Measurements from ENCODE around the gene ADGRB2.

ADGRB2 gene

DNA sequence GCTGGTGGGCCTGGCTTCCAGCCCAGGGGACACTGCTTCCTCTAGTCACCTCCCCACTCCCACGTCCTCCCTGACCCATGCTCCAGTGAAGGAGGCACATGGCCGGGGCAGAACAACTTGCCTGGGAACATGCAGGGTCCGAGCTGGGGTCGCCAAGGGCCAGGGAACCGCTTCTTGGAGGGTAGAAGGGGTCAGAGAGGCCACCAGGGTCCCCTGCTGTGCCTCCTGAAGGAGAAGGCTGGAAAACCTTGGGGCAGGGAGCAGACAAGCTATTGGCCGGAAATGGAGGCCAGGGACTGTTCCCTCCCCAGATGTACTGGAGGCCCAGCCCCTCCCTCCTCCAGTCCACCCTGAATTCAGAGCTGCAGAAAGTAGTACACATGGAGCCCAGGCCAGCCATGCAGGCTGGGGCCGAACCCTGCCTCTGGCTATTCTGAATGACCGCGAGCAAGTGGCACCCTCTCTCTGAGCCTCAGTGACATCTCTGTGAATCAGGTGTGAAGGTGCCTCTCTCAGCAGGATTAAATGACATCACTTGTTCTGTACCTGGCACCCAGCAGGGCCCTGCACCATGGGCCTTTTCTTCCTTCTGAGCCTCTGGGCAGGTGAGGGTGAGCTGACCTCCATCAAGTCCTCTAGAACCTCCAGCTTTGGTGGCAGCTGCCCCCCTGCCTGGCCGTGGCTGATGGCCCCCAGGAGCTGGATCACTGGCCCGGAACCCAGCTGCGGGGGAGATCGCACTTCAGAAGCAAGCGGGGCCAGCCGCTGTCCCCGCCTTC, 35.9 kb upstream of the ADGRB2 start:
- H3K23ac ChIP-seq (ENCODE audit: low read length) = no peak overlapping the region
- no peak overlapping the region for H3K27ac ChIP-seq (ENCODE audit: low read depth, low read length)
- no peak overlapping the region for H3K4me3 ChIP-seq (ENCODE audit: low read length)
- H3K4me2 ChIP-seq (ENCODE audit: low read length) = no peak overlapping the region
- H3K18ac ChIP-seq (ENCODE audit: low read length) = no peak overlapping the region
- DNase-seq = no peak
- no peak overlapping the region for H4K8ac ChIP-seq (ENCODE audit: low read depth, low read length)
- H2BK5ac ChIP-seq (ENCODE audit: low read length) = no peak overlapping the region
- peaks cover 2% of the 10 kb centered on the region for H3K4me1 ChIP-seq (ENCODE audit: control insufficient read depth, low read depth, low read length)
- no peak overlapping the region for H3K4ac ChIP-seq (ENCODE audit: low read depth, low read length)
- H3K56ac ChIP-seq (ENCODE audit: low read length) = peak overlapping the region; percentile 27
- no peak overlapping the region for H3K9ac ChIP-seq (ENCODE audit: low read length)
- H3K79me2 ChIP-seq (ENCODE audit: control insufficient read depth, insufficient read depth, low read length) = no peaks in the 10 kb centered on the region
- no peak overlapping the region for H2AK5ac ChIP-seq (ENCODE audit: low read length)
- no CpG with 5 or more reads among the region's 16 CpGs for WGBS (ENCODE audit: extremely low coverage, insufficient coverage, low lambda C conversion rate)
- no peaks in the 10 kb centered on the region for H3K79me1 ChIP-seq (ENCODE audit: low read length)
- no peak overlapping the region for H4K5ac ChIP-seq (ENCODE audit: low read length)
- H2BK15ac ChIP-seq (replicated peaks; ENCODE audit: low read depth) = no peak overlapping the region
- no peak overlapping the region for H2BK120ac ChIP-seq (ENCODE audit: low read depth, low read length)
- no peaks in the 10 kb centered on the region for H3K36me3 ChIP-seq (ENCODE audit: control insufficient read depth, insufficient read depth, low read length)
- H3K27me3 ChIP-seq (ENCODE audit: insufficient read depth, low read length, poor library complexity) = no peaks in the 10 kb centered on the region

DNA sequence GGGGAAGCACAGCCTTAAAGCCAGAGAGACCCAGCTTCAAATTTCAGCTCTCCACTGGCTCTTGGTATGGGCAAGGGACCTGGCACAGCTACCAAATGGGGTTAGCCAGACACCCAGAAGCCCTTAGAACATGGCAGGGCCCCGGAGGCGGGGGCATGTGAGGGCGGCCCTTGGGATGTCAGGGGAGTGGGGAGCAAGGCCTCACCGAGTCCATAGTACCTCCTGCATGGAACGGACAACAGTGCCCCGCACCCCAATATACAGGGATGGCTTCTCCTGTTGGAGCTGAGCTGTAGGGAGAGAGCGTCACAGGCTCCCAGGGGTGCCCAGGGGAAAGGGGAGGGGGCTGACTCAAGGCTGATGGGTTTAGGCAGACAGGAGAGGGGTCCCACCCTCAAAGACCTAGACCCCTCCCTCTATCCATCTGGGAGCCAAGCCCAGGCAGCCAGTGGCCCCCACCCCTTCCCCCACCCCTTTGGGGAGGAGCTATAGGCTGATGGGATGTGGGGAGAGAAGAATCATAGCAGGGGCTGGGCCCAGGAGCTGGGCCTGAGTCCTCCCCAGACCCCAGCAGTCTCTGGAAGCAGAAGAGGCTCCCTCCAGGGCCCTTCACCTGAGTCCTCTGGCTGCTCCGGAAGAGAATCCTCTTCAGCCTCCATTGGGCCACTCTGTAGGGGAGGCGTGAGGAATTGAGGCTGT, 35.2 kb upstream of the ADGRB2 start:
- H3K4ac ChIP-seq (ENCODE audit: low read depth, low read length) = no peak overlapping the region
- H3K9ac ChIP-seq (ENCODE audit: low read length) = no peak overlapping the region
- H3K36me3 ChIP-seq (ENCODE audit: control insufficient read depth, insufficient read depth, low read length) = no peaks in the 10 kb centered on the region
- no peak overlapping the region for H3K18ac ChIP-seq (ENCODE audit: low read length)
- no peak overlapping the region for H2BK5ac ChIP-seq (ENCODE audit: low read length)
- no peak overlapping the region for H3K23ac ChIP-seq (ENCODE audit: low read length)
- H3K79me1 ChIP-seq (ENCODE audit: low read length) = no peaks in the 10 kb centered on the region
- no peaks in the 10 kb centered on the region for H3K79me2 ChIP-seq (ENCODE audit: control insufficient read depth, insufficient read depth, low read length)
- peak overlapping the region; percentile 27 for H3K56ac ChIP-seq (ENCODE audit: low read length)
- no peak overlapping the region for H2AK5ac ChIP-seq (ENCODE audit: low read length)
- H3K4me3 ChIP-seq (ENCODE audit: low read length) = no peak overlapping the region
- H2BK15ac ChIP-seq (replicated peaks; ENCODE audit: low read depth) = no peak overlapping the region
- peaks cover 2% of the 10 kb centered on the region for H3K4me1 ChIP-seq (ENCODE audit: control insufficient read depth, low read depth, low read length)
- no peak overlapping the region for H4K8ac ChIP-seq (ENCODE audit: low read depth, low read length)
- WGBS (ENCODE audit: extremely low coverage, insufficient coverage, low lambda C conversion rate) = no CpG with 5 or more reads among the region's 9 CpGs
- H3K27ac ChIP-seq (ENCODE audit: low read depth, low read length) = no peak overlapping the region
- no peak overlapping the region for H2BK120ac ChIP-seq (ENCODE audit: low read depth, low read length)
- DNase-seq = no peak
- no peak overlapping the region for H4K5ac ChIP-seq (ENCODE audit: low read length)
- H3K27me3 ChIP-seq (ENCODE audit: insufficient read depth, low read length, poor library complexity) = no peaks in the 10 kb centered on the region
- no peak overlapping the region for H3K4me2 ChIP-seq (ENCODE audit: low read length)

DNA sequence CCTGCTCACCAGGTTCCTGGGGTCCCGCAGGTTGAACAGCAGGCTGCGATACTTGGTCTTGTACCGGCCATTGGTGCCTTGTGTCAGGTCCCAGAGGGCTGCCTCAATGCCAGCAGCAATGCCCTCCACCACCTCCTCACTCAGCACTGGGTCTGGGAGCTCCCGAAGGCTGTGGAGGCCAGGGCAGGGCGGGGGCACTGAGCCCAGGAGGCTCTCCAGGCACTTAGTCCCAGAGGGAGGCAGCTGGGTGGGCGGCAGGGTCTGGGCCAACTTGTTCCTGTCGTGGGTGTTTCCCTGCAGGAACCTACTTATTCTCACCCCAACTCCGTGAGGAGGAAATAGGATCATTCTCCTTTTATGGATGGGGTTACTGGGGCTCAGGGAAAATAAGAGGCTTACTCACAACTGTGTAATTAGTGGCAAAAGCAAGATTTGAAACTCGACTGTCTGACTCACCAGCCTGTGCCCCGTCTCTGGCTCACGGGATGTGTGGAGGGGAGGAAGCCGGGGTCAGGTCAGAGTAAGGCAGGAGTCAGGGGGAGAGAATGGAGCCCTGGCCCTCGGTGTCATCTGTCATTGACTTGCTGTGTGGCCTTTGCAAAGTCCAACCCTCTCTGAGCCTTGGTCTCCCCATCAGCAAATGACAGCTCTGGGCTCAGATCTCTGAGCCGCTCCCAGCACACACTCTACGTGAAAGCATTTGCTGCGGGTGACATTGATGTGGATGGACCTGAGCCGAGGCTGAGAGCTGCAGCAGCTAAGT, 34.5 kb upstream of the ADGRB2 start:
- H3K23ac ChIP-seq (ENCODE audit: low read length) = no peak overlapping the region
- no peak overlapping the region for H2AK5ac ChIP-seq (ENCODE audit: low read length)
- no peak overlapping the region for H4K5ac ChIP-seq (ENCODE audit: low read length)
- no peak overlapping the region for H3K56ac ChIP-seq (ENCODE audit: low read length)
- no peak for DNase-seq
- H3K27me3 ChIP-seq (ENCODE audit: insufficient read depth, low read length, poor library complexity) = no peaks in the 10 kb centered on the region
- H3K4me3 ChIP-seq (ENCODE audit: low read length) = no peak overlapping the region
- H3K4ac ChIP-seq (ENCODE audit: low read depth, low read length) = no peak overlapping the region
- H3K4me1 ChIP-seq (ENCODE audit: control insufficient read depth, low read depth, low read length) = peaks cover 2% of the 10 kb centered on the region
- no peak overlapping the region for H3K9ac ChIP-seq (ENCODE audit: low read length)
- WGBS (ENCODE audit: extremely low coverage, insufficient coverage, low lambda C conversion rate) = no CpG with 5 or more reads among the region's 17 CpGs
- H3K79me2 ChIP-seq (ENCODE audit: control insufficient read depth, insufficient read depth, low read length) = no peaks in the 10 kb centered on the region
- no peaks in the 10 kb centered on the region for H3K79me1 ChIP-seq (ENCODE audit: low read length)
- no peak overlapping the region for H4K8ac ChIP-seq (ENCODE audit: low read depth, low read length)
- H3K36me3 ChIP-seq (ENCODE audit: control insufficient read depth, insufficient read depth, low read length) = no peaks in the 10 kb centered on the region
- no peak overlapping the region for H2BK5ac ChIP-seq (ENCODE audit: low read length)
- no peak overlapping the region for H3K27ac ChIP-seq (ENCODE audit: low read depth, low read length)
- no peak overlapping the region for H2BK120ac ChIP-seq (ENCODE audit: low read depth, low read length)
- no peak overlapping the region for H3K18ac ChIP-seq (ENCODE audit: low read length)
- H3K4me2 ChIP-seq (ENCODE audit: low read length) = no peak overlapping the region
- no peak overlapping the region for H2BK15ac ChIP-seq (replicated peaks; ENCODE audit: low read depth)

DNA sequence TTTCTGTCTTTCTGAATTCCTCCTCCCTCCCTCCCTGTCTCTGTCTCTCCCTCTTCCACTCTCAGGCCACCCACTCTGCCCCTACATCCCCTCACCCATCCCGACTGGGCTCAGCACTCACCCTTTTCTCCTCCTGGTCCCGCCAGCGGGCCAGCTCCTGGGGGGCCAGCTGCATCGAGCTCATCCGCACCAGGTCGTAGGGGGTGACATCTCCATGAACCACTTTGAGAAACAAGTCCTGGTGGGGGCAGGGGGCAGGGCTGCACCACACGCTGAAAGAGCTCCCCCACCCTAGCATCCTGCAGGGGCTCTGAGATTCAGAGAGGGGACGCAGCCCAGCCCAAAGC, 33.9 kb upstream of the ADGRB2 start:
- no peak overlapping the region for H4K5ac ChIP-seq (ENCODE audit: low read length)
- H3K79me1 ChIP-seq (ENCODE audit: low read length) = no peaks in the 10 kb centered on the region
- no peak overlapping the region for H4K8ac ChIP-seq (ENCODE audit: low read depth, low read length)
- no peak overlapping the region for H3K4me2 ChIP-seq (ENCODE audit: low read length)
- no peak overlapping the region for H2BK5ac ChIP-seq (ENCODE audit: low read length)
- H2BK120ac ChIP-seq (ENCODE audit: low read depth, low read length) = no peak overlapping the region
- no peak for DNase-seq
- H3K4me1 ChIP-seq (ENCODE audit: control insufficient read depth, low read depth, low read length) = peaks cover 2% of the 10 kb centered on the region
- no peak overlapping the region for H3K56ac ChIP-seq (ENCODE audit: low read length)
- no peak overlapping the region for H2BK15ac ChIP-seq (replicated peaks; ENCODE audit: low read depth)
- no peak overlapping the region for H3K4ac ChIP-seq (ENCODE audit: low read depth, low read length)
- no peak overlapping the region for H2AK5ac ChIP-seq (ENCODE audit: low read length)
- H3K18ac ChIP-seq (ENCODE audit: low read length) = no peak overlapping the region
- no peaks in the 10 kb centered on the region for H3K27me3 ChIP-seq (ENCODE audit: insufficient read depth, low read length, poor library complexity)
- no peak overlapping the region for H3K4me3 ChIP-seq (ENCODE audit: low read length)
- H3K79me2 ChIP-seq (ENCODE audit: control insufficient read depth, insufficient read depth, low read length) = no peaks in the 10 kb centered on the region
- no peaks in the 10 kb centered on the region for H3K36me3 ChIP-seq (ENCODE audit: control insufficient read depth, insufficient read depth, low read length)
- H3K27ac ChIP-seq (ENCODE audit: low read depth, low read length) = no peak overlapping the region
- H3K9ac ChIP-seq (ENCODE audit: low read length) = no peak overlapping the region
- H3K23ac ChIP-seq (ENCODE audit: low read length) = no peak overlapping the region
- whole genome bisulfite sequencing (ENCODE audit: extremely low coverage, insufficient coverage, low lambda C conversion rate) = no CpG with 5 or more reads among the region's 8 CpGs

DNA sequence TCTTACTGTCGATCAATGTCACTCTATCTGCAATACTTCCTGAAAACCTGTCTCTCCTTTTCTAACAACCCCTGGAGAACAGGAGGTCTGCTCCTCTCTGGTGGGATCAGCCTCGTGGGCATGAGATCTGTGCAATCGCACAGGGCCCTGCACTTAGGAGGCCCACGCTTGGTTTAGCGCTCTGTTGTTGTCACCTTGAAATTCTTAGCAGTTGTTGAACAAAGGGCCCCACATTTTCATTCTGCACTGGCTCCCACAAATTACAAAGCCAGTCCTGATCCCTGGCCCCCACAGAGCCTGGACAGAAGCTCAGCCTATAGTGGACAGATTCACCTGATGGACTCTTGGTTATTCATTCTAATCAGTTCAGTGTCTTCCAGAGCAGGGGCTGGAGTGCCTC, 33.1 kb upstream of the ADGRB2 start:
- Histone ChIP-seq H4K8ac (ENCODE audit: low read depth, low read length) (no peak overlapping the region), H2AK5ac (ENCODE audit: low read length) (no peak overlapping the region), H4K5ac (ENCODE audit: low read length) (no peak overlapping the region), H3K27ac (ENCODE audit: low read depth, low read length) (no peak overlapping the region), H3K36me3 (ENCODE audit: control insufficient read depth, insufficient read depth, low read length) (no peaks in the 10 kb centered on the region), H3K9ac (ENCODE audit: low read length) (no peak overlapping the region), H3K4ac (ENCODE audit: low read depth, low read length) (no peak overlapping the region), H3K79me2 (ENCODE audit: control insufficient read depth, insufficient read depth, low read length) (no peaks in the 10 kb centered on the region), H3K4me3 (ENCODE audit: low read length) (no peak overlapping the region), H2BK120ac (ENCODE audit: low read depth, low read length) (no peak overlapping the region), H3K23ac (ENCODE audit: low read length) (no peak overlapping the region), H3K79me1 (ENCODE audit: low read length) (no peaks in the 10 kb centered on the region), H3K56ac (ENCODE audit: low read length) (no peak overlapping the region), H3K4me2 (ENCODE audit: low read length) (no peak overlapping the region), H2BK5ac (ENCODE audit: low read length) (no peak overlapping the region), H3K18ac (ENCODE audit: low read length) (no peak overlapping the region), H3K27me3 (ENCODE audit: insufficient read depth, low read length, poor library complexity) (no peaks in the 10 kb centered on the region), H2BK15ac (replicated peaks; ENCODE audit: low read depth) (no peak overlapping the region), H3K4me1 (ENCODE audit: control insufficient read depth, low read depth, low read length) (peaks cover 2% of the 10 kb centered on the region)
- no peak for DNase-seq
- no CpG with 5 or more reads among the region's 5 CpGs for WGBS (ENCODE audit: extremely low coverage, insufficient coverage, low lambda C conversion rate)

Data from mesendoderm (in vitro differentiated cells).